GM18520 (cell line): Measurements from ENCODE around the gene CDC16.
"Not testable (repeated sequence)": the region's sequence is repeated elsewhere in the genome, so short reads cannot be mapped to it uniquely, and the experiment has no call there.

Source experiments
- ATAC-seq: cut with Tn5 transposase; IDR thresholded peaks from one replicate; pipeline ENCODE4 v1.9.1; 2021; ENCODE audit not compliant: unreplicated experiment

The CDC16 gene

DNA sequence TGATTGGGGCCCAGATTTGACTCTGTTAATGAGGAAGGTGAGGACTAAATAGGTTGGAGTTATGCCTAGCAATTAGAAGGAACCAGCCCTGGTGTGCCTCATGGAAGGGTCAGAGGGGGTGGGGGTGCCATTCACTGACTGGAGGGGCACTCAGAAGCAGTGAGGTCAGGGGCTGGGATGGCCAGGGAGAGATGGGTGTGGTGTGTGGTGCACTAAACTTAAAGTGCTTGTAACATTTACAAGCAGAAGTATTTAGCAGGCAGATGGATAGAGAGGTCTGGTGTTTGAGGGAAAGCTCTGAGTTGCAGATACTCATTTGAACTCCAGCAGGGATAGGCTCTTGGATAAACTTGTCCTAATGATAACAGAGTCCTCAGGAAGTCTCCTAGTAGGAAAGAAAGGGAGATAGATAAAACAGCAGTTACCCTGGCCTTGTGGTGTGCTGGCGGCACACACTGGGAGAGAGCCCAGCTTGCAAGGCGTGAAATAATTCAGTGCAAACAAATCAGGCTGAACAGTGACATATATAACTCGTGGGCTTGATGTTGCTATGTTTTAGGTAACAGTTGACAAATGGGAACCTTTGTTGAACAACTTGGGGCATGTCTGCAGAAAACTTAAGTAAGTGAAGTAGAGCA lies 26.8 kb downstream of the CDC16 start:
- ATAC-seq, result no peak

DNA sequence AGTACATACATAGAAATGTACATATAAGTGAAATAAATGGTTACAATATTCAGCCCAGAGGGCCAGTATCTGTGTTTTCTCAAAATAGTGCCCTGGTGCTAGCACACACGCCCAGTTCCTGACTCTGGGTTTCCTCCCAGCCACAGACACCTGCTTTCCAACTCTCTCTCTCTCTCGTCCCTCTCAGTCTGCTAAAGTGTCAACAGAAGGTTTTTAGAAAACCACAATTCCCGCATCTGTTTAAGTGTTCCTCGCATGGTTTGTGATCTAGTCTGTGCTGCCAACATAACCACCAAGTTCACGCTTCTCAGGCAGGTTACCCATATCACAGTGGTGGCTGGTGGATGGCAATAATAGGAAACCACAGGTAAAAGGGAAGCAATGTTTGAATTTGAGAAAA lies 28.9 kb downstream of the CDC16 start:
- peak; percentile 28 for ATAC-seq

DNA sequence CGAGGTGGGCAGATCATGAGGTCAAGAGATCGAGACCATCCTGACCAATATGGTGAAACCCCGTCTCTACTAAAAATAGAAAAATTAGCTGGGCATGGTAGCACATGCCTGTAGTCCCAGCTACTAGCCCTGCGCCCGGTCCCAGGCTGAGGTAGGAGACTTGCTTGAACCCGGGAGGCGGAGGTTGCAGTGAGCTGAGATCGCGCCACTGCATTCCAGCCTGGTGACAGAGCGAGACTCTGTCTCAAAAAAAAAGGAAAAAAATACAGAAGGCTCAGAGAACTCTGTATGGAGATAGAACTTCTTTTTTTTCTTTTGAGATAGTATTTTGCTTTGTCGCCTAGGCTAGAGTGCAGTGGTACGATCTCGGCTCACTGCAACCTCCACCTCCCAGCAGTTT lies 29.6 kb downstream of the CDC16 start:
- ATAC-seq, result not testable (repeated sequence)

DNA sequence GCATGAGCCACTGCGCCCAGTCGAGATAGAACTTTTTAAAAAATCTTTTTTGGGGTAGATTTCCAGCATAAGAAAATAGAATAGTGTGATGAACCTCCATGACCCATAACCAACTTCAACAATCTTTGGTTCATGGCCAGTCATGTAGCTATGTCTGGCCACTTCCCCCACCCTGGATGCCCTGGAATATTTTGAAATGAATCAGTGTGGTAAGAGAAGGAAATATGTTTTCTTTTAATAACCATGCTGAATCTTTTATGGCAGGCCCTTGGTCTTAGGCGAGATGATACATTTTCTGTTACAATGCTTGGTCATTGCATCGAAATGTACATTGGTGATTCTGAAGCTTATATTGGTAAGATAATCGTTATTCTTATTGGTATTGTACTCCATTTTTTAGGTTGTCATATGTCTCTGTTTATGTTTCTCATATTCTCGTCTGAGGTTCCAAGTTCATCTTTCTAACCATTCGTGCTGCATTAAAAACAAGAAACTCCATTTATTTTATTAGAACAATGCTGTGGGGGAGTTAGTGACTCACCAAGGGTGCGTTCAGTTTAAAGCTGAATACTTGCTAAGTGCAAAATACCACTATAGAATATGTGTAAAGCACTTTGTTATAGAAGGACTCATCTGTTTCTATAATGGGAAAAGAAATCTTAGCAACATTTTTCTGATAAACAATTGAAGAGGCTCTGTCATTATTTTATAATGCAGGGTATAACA lies 30.4 kb downstream of the CDC16 start:
- no peak for ATAC-seq

DNA sequence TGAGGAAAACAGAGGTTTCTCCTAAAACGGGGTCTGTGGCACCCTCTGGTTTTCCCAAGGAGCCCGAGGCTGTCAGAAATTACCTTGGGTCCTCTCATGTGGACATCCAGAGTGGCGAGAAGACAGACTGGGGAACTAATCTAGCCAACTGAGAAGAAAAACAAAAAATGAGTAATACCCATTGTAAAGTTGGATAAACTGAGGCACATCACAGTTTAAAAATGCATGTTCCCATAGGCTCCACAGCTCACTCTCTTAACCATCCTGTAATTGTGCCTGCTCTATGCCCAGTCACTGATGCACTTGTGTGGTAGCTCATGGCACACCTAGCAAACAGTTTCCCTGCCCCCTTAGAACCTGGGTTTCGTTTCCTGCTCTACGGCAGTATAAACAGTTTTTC lies 31.5 kb downstream of the CDC16 start:
- ATAC-seq, result no peak

DNA sequence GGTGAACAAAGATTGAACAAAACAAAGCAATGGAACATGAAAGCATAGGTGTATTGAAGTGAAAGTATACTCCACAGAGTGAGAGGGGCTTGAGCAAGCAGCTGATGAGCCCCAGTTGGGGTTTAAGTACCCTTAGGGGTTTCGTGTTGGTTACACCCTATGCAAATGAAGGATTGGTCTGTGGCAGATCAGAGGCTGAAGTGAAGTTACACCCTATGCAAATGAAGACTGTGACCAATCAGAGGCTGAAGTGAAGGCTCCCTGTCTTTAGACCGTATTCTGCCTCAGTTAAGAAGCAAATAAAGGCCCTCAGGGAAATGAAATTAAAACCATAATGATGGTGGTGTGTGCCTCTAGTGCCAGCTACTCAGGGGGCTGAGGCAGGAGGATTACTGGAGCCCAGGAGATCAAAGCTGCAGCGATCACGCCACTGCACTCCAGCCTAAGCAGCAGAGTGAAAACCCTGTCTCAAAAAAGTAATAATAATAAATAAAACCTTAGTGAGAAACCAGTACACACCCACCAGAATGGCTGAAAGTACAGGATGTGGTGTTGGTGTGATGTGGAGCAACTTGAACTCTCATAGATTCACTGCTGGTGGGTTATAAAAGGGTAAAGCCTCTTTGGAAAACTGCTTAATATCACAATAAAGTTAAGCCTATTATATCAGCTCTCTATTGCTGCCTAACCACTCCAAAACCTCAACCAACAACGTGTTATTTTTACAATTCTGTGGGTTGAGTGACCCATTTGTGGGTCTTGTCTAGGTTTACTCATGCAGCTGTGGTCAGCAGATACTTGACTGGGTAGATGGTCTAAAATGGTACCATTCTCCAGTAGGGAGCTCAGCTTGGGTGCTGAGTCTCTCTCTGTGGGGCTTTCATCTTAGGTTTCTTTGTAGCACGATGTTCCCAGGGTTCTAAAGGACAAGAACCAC lies 33.9 kb downstream of the CDC16 start:
- no peak for ATAC-seq

DNA sequence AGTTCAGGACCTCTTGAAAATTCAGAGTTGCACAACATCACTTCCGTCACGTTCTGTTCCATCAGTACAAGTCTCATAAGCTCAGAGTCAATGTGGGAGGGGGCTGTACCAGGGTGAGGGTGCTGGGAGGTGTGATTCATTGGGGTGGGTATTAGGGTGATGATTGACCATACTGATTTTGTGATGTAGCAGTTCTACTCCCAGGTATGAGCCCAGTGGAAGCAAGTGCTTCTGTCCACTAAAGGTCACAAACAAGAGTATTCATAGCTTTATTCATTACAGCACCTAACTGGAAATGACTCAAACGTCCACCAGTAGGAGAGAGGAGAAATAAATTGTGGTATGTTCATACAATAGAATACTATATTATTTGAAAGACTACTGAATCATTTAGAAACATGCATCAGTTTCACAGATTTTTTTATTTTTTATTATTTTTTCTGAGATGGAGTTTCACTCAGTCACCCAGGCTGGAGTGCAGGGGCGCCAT lies 34.6 kb downstream of the CDC16 start:
- ATAC-seq, result no peak

DNA sequence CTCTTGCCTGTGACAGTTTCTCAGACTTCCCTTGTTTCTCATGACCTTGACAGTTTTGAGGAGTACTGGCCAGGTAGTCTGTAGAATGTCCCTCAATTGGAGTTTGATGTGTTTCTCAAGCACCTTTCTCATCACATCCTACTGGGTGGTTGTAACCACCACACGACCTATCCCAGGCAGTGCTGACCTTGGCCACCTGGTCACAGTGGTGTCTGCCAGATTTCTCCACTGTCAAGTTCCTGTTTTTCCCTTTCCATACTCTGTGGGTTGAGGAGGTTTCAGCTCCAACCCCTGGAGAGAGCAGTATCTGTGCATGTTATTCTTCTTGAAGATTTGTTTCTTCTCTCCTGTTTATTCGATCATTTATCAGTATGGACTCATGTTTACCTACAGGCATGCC lies 38.3 kb downstream of the CDC16 start:
- no peak for ATAC-seq

DNA sequence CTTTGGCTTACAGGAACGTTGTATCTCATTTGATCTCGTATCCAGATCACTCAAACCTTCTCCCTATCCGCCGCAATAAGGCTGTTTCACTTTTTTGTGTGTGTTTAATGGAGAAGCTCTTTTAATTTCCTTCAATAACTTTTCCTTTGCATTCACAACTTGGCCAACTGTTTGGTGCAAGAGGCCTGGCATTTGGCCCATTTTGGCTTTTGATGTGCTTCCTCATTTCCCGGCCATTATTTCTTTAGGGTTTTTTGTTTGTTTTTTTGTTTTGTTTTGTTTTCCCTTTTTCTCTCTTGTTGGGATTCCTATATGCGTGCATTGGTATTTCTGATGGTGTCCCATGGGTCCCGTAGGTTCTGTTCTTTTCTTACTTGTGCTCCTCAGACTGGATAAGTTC lies 40.6 kb downstream of the CDC16 start:
- no peak for ATAC-seq

DNA sequence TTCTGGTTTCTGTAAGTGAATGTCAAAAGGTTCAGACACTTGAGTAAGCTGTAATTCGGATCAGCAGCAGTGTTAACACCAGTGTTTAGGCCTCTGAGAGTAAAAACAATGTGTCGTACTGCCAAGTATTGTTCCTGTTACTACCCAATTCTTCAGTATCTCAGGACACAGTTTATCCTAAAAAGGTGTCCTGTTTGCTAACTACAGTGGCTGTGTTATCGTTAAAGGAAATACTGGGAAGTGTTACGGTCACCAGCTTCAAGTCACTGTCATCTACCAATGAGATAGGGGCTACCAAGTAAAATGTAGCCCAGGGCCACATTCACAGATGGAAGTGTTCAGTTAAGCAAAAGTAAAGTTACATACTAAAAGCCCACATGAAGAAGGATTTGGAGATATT lies 44.4 kb downstream of the CDC16 start:
- ATAC-seq, result no peak

DNA sequence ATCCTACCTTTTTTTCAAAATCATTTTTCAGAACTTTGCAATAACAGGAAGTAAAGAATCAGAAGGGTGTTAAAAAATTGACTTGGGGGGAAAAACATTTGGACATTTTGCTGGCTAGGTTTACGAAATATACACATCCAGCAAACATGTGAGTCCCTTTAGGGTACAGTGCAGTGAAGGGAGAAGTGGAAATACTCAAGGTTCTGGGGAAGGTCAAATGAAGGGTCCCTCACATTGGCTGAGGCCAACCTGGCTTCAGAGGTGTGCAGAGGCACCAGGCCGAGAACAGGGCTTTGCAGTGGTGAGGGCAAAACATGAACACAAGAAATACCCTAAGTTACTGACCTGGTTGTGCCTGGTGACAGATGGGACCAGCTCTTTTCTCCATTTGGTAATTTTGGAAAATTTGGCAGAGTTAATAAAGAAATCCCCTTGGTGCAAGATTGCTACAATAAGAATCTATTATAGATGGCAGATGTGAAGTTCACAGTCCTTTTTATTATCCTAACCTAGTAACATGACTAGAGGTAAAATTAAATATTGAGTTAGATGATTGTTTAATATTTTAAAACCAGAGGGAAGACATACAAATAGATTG lies 45.2 kb downstream of the CDC16 start:
- ATAC-seq, result no peak

DNA sequence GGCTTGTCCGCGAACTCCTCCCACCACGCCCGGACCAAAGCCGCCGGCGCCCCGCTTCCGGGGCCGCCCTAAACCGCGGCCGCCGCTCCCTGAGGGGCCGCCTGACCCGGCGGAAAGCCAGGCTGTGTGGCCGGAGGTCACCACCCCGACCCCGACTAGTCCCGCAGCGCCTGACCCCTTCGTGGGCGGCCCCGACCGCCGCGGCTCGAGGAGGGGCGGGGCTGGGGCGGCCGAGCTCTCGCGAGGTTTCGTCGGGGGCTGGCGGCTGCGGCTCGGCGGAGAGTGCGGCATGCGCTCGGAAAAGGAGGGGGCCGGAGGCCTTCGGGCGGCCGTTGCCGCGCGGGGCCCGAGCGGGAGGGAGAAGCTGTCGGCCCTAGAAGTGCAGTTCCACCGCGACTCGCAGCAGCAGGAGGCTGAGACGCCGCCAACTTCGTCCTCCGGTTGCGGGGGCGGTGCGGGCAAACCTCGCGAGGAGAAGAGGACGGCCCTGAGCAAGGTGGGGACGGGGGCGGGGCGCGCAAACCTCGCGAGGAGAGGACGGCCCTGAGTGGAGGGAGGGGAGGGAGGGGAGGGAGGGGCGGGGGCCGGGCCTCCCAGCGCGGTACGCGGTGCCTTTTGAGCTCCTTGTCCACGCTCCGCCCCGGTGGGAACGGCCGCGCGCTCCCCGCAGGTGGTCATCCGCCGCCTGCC lies 46.8 kb downstream of the CDC16 start, which contains the start of gene UPF3A:
Gene UPF3A, plus strand, starts transcription at position 251 of the 690 bp plus-strand sequence. Its CDS starts 39 bp downstream, at position 290.
- peak; percentile 58 for ATAC-seq

DNA sequence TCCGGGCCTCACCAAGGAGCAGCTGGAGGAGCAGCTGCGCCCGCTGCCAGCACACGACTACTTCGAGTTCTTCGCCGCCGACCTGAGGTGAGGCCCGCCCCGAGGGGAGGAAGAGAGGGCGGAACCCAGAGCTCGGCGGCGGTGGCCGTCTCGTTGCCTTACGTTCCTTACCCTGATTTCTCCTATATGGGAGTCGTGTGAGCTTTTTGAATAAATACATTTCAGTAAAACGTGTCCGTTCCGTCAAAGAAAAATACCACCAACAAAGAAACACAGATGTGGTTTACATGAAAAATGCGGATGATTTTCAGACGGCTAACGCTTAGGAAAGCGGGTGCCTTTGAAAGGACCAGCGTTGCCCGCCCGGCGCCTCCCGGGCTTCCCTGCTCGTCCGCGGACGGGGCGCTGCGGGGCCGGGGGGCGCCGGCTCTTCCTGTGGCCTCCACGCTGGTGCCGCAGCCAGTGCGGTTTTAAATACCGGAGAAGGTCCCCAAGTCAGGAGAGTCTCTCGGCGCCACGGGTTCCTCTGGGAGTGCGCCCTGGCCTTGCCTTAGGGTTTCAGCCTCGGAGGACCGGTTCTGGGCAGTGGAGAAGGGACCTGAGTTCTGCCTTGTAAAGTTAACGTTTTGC lies 47.5 kb downstream of the CDC16 start:
- ATAC-seq, result peak; percentile 34

DNA sequence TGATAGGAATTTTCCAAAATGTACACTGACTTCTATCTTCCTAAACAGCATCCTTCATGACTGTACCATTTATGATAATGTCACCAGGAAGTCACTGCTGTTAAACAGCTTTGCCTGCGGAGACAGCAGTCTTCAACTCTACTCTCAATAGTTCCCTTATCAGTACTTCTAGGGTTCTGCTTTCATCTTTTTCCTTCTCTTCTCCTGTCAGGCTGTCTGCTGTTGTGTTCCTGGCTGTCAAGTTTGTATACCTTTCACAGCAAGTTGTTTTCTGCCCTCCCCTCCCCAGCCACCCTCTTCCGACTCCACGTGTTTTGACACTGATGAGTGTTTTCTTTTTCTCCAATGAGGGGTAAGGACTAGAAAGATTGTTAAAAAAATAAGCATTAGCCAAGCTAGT lies 48.9 kb downstream of the CDC16 start:
- no peak for ATAC-seq

DNA sequence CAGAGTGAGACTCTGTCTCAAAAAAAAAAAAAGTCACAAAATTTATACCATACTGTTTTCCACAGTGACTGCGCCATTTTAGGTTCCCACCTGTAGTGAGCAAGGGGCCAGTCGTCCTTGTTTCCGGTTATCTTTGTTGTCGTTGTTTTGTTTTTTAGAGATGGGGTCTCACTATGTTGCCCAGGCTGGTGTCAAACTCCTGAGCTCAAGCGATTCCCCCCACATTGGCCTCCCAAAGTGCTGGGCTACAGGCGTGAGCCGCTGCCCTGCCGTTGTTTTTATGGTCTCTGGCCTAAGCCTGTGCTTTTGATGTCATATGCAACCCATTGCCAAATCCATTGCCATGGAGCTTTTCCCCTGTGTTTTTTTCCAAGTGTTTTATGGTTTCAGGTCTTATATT lies 50.0 kb downstream of the CDC16 start:
- no peak for ATAC-seq

DNA sequence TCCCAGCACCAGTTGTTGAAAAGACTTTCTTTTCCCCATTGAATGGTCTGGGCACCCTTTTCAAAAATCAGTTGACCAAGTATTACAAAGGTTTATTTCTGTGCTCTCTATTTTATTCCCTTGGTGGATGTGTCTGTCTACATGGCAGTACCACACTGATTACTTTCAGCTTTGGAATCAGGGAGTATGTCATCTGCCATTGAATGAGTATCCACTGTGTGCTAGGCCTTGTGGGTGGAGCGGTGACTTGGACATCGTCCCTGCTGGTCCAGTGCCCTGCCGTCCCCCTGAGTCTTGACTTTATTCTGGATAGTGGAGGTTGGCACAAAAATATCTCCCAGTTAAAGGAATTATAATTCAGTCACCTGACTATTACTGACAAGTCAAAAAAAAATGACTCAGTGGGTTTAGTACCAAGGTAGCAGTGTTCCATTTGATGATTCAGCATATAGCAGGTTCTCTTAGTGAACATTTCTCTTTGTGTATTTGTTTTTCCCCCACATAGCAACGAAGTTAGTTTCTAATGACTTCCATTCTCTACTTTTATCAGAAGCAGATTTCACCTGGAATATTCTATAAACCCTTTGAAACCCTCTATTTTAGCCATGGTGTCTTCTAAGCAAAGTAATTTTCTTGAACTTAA lies 50.6 kb downstream of the CDC16 start:
- ATAC-seq, result no peak

DNA sequence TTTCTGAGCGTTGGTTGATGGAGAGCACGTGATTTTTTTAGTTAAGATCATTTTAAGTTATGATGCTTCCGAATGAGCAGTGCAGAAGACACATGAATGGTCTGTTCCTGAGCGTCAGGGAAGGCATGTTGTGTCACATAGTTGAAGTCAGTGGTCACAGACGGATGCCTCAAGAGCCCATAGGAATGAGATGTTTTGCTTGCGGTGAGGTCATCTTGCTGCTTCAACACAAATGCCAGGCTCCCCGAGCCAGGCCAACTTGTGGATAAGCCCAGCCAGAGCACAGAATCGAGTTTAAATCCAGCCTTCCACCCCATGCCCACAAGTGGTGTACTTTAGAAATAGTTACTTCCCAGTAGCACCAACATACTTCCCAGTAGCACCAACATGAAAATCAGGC lies 52.1 kb downstream of the CDC16 start:
- no peak for ATAC-seq

DNA sequence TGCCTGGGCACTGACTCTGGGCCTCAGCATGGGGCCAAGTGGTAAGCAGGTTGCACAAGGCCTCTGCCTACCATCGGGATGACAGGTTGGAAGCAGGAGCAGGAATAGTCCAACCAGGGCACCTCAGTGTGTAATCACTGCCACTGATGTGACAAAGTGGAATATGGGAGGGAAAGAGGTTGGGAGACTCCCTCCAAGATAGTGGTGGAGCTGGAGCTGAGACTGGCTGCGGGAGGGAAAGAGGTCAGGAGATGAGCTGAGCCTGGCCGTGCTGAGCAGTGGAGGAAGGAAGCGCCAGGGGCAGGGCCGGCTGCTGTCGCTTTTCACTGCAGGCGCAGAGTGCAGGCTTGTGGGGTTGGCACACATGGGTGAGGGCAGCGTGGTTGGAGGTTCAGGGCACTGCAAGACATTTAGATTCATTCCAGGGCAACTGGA lies 53.5 kb downstream of the CDC16 start:
- ATAC-seq, result no peak

DNA sequence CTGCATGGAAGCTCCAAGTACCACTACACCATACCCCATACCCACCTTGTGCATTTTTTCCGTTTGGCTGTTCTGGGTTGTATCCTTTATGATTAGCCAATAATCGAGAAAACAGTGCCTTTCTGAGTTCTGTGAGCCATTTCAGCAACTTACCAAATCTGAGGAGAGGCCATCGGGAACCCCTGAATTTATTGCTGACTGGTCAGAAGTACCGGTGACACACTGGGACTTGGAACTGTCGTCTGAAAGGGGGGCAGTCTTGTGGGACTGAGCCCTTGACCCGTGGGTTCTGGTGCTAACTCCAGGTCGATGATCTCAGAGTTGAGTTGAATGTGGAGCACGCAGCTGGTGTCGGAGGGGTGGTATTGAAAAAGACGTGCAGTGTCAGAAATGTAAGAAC lies 61.8 kb downstream of the CDC16 start:
- no peak for ATAC-seq

DNA sequence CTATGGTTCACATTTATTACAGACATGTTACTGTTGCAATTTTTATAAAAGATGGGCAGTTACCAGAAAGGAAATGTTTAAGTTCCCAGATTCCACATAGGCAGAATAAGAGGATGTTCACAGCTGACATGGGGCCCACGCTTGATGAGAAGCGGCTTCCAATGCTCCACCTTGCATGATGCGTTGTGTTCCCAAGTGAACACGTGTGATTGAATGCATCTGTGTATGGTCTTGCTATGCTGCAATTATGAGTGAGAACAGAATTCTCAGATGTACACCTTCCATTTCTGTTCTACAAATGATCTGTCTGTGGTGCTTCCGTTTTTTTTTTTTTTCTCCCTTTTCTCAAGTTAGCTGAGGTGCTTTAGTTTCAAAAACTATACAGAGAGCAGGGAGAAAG lies 62.2 kb downstream of the CDC16 start:
- ATAC-seq, result peak; percentile 63
